RWPE2 (cell line): ENCODE data around the gene PKD2.
"Not testable (repeated sequence)": the region's sequence is repeated elsewhere in the genome, so short reads cannot be mapped to it uniquely, and the experiment has no call there.

Experiments used
- ATAC-seq: fragments of 200-7000 bp; cut with Tn5 transposase; 3 replicates; pipeline ENCODE4 v1.9.1; 2021; ENCODE audit warnings: low read depth
- DNase-seq: peaks from one replicate; pipeline ENCODE4 v3.0.0-alpha.2; 2020; ENCODE audit warnings: low spot score
- H3K27ac ChIP-seq: fragments of 450-650 bp; 2 replicates; pipeline ENCODE4 v1.5.1; 2017; ENCODE audit warnings: mild to moderate bottlenecking; ENCODE audit not compliant: poor library complexity, severe bottlenecking
- H3K27me3 ChIP-seq: fragments of 250-450 bp; sonication (Bioruptor Pico); 2 replicates; pipeline ENCODE4 v1.5.1; 2021; ENCODE audit warnings: mild to moderate bottlenecking, moderate library complexity; ENCODE audit not compliant: insufficient read depth, poor library complexity, severe bottlenecking
- H3K36me3 ChIP-seq: fragments of 250-450 bp; sonication (Bioruptor Pico); 2 replicates; pipeline ENCODE4 v1.5.1; 2020; ENCODE audit warnings: low read depth, mild to moderate bottlenecking, moderate library complexity
- H3K4me1 ChIP-seq: fragments of 250-450 bp; sonication (Bioruptor Pico); 2 replicates; pipeline ENCODE4 v1.5.1; 2021; ENCODE audit warnings: mild to moderate bottlenecking, moderate library complexity; ENCODE audit not compliant: insufficient read depth, poor library complexity, severe bottlenecking
- H3K4me3 ChIP-seq: fragments of 250-450 bp; sonication (Bioruptor Pico); 2 replicates; pipeline ENCODE4 v1.5.1; 2021; ENCODE audit warnings: mild to moderate bottlenecking, moderate library complexity; ENCODE audit not compliant: severe bottlenecking
- H3K9me3 ChIP-seq: fragments of 250-450 bp; sonication (Bioruptor Pico); 2 replicates; pipeline ENCODE4 v1.5.1; 2021; ENCODE audit warnings: mild to moderate bottlenecking, moderate library complexity; ENCODE audit not compliant: severe bottlenecking
- TF ChIP-seq, protein P1 (sequence below): fragments of 450-650 bp; IDR thresholded peaks from one replicate; pipeline ENCODE4 v1.5.1; 2017; ENCODE audit warnings: mild to moderate bottlenecking, moderate library complexity; ENCODE audit not compliant: poor library complexity, severe bottlenecking

The PKD2 gene

DNA sequence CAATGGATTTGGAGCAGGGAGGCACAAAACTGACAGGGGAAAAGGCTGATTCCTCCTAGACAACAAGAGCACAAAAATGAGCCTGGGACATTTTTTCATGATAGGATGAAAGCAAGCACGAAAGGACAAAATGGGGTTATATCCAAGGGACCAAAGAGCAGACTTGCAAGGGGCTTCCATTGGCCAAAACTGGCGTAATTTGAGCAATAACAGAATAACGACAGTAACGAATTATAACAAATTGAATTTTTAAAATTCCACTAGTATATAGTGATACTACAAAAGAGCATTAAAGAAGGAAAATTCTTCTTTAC lies 21.6 kb upstream of the PKD2 start:
- H3K36me3 ChIP-seq: no peaks in the 10 kb centered on the region
- no peak overlapping the region for H3K27ac ChIP-seq
- no peaks in the 10 kb centered on the region for H3K27me3 ChIP-seq
- H3K4me1 ChIP-seq: no peaks in the 10 kb centered on the region
- DNase-seq (no peak), ATAC-seq (no peak)
- TF ChIP-seq, protein P1, sequence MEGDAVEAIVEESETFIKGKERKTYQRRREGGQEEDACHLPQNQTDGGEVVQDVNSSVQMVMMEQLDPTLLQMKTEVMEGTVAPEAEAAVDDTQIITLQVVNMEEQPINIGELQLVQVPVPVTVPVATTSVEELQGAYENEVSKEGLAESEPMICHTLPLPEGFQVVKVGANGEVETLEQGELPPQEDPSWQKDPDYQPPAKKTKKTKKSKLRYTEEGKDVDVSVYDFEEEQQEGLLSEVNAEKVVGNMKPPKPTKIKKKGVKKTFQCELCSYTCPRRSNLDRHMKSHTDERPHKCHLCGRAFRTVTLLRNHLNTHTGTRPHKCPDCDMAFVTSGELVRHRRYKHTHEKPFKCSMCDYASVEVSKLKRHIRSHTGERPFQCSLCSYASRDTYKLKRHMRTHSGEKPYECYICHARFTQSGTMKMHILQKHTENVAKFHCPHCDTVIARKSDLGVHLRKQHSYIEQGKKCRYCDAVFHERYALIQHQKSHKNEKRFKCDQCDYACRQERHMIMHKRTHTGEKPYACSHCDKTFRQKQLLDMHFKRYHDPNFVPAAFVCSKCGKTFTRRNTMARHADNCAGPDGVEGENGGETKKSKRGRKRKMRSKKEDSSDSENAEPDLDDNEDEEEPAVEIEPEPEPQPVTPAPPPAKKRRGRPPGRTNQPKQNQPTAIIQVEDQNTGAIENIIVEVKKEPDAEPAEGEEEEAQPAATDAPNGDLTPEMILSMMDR: peak; percentile 61
- no peaks in the 10 kb centered on the region for H3K9me3 ChIP-seq
- no peak overlapping the region for H3K4me3 ChIP-seq

DNA sequence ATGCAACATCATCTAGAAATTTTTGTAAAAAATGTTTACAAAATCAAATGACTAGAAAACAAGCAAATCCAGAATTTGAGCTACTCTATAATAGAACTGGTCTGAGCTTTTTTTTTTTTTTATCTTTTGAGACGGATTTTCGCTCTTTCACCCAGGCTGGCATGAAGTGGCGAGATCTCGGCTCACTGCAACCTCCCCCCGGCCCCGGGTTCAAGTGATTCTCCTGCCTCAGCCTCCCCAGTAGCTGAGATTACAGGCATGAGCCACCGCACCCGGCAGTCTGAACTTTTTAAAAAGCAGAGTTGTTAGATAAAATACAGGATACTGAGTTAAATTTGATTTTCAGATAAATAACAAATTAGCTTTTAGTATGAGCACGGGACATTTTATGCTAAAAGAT lies 20.9 kb upstream of the PKD2 start:
- ATAC-seq (no peak), DNase-seq (no peak)
- H3K4me1 ChIP-seq: no peaks in the 10 kb centered on the region
- no peaks in the 10 kb centered on the region for H3K27me3 ChIP-seq
- TF ChIP-seq, protein P1: no peak
- no peak overlapping the region for H3K4me3 ChIP-seq
- no peaks in the 10 kb centered on the region for H3K9me3 ChIP-seq
- no peaks in the 10 kb centered on the region for H3K36me3 ChIP-seq
- no peak overlapping the region for H3K27ac ChIP-seq

DNA sequence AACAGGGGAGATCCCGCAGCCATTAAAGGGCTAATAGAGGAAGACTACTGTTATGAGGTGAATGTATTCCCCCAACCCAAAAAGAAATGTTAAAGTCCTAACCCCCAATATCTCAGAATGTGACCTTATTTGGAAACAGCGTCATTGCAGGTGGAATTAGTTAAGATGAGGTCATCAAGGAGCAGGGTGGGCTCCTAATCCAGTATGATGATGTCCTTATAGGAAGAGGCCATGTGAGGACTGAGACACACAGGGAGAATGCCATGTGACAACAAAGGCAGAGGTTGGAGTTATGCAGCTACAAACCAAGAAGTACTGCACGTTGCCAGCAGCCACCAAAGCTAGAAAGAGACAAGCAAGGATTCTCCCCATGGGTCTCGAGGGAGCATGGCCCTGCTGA lies 17.7 kb upstream of the PKD2 start:
- no peaks in the 10 kb centered on the region for H3K4me1 ChIP-seq
- no peak overlapping the region for H3K4me3 ChIP-seq
- no peaks in the 10 kb centered on the region for H3K36me3 ChIP-seq
- TF ChIP-seq, protein P1: no peak
- no peaks in the 10 kb centered on the region for H3K9me3 ChIP-seq
- H3K27ac ChIP-seq: no peak overlapping the region
- DNase-seq: no peak
- H3K27me3 ChIP-seq: no peaks in the 10 kb centered on the region
- no peak for ATAC-seq

- no peak for ATAC-seq
Observed at GRCh38 chr4:87995435-87995834, 12.0 kb upstream of the PKD2 start.

DNA sequence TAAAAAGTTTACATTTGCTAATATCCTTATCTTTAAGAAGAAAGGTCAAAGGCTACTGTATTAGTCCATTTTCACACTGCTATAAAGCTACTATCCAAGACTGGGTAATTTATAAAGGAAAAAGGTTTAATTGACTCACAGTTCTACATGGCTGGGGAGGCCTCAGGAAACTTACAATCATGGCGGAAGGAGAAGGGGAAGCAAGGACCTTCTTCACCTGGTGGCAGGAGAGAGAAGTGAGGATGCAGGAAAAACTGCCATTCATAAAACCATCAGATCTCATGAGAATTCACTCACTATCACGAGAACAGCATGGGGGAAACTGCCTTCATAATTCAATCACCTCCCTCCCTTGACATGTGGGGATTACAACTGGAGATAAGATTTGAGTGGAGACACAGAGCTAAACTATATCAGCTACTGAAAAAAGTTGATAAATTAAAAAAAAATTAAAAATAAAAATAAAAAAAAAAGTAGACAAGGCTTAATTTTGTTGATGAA lies 8.2 kb upstream of the PKD2 start:
- ATAC-seq, H3K9me3 ChIP-seq, H3K27me3 ChIP-seq, H3K36me3 ChIP-seq, H3K4me3 ChIP-seq, H3K27ac ChIP-seq, DNase-seq, H3K4me1 ChIP-seq: not testable (repeated sequence)

More at GRCh38 chr4:87995435-87995834, 12.0 kb upstream of the PKD2 start:
- DNase-seq: no peak
- Histone ChIP-seq H3K4me1 (no peaks in the 10 kb centered on the region), H3K9me3 (no peaks in the 10 kb centered on the region), H3K27ac (no peak overlapping the region), H3K36me3 (no peaks in the 10 kb centered on the region), H3K4me3 (no peak overlapping the region), H3K27me3 (no peaks in the 10 kb centered on the region)
- TF ChIP-seq, protein P1: no peak
